Measurements from ENCODE around the gene RMRP.

RMRP gene

GRCh38 chr9:35608221-35608620, 49.6 kb downstream of the RMRP start:
- TF ChIP-seq SIN3A (IDR thresholded peaks at IDR 0.05; ENCODE audit: borderline replicate concordance, insufficient read depth, low read length) (no peak), TAF1 (IDR thresholded peaks at IDR 0.05; ENCODE audit: borderline replicate concordance, insufficient read depth, low read length) (no peak), POLR2AphosphoS5 (IDR thresholded peaks at IDR 0.05; ENCODE audit: low read depth, low read length) (no peak), REST (IDR thresholded peaks at IDR 0.05; ENCODE audit: insufficient read depth in 1 of 2, low read depth in 2 of 2, low read length in 2 of 2) (no peak), FOXP2 (optimal IDR thresholded peaks at IDR 0.05; ENCODE audit: borderline replicate concordance, extremely low read depth, extremely low read length, insufficient read depth) (no peak)

Measured in PFSK-1 (cell line).